WTC11 (cell line): Measurements from ENCODE around the gene RNF39. TPM values are rescaled to one million over a fixed set of nuclear protein-coding genes. Genes with fewer than 3 reads are reported as not detected.
A peak's percentile ranks its signal among the peaks of the same experiment; 100 is the strongest.

ENCODE experiments used
- ATAC-seq: fragments of 200-7000 bp; cut with Tn5 transposase; 2 replicates; pipeline ENCODE4 v1.10.0; 2021; ENCODE audit warnings: mild to moderate bottlenecking, moderate library complexity
- CTCF ChIA-PET: fragments of 300-600 bp; sonication (Branson Sonifier 250); formaldehyde crosslinking; loops from one replicate; lab custom pipeline; 2021; ENCODE audit warnings: antibody characterized with exemption; lab: Charles Lee
- POLR2A ChIA-PET: fragments of 350-600 bp; sonication (Branson Sonifier 250); formaldehyde crosslinking; loops from one replicate; lab custom pipeline; 2021; ENCODE audit warnings: antibody characterized with exemption; lab: Charles Lee
- DNase-seq: peaks from one replicate; pipeline ENCODE4 v3.0.0; 2021; ENCODE audit warnings: low spot score
- H3K27ac Mint-ChIP-seq: 2 replicates; pipeline ENCODE4 v1.8.0; 2021; ENCODE audit warnings: mixed read lengths
- H3K27me3 Mint-ChIP-seq: 2 replicates; pipeline ENCODE4 v1.8.0; 2021; ENCODE audit warnings: low read depth, mild to moderate bottlenecking, moderate library complexity, mixed read lengths
- H3K36me3 Mint-ChIP-seq: 2 replicates; pipeline ENCODE4 v1.8.0; 2021; ENCODE audit warnings: mixed read lengths
- H3K4me1 Mint-ChIP-seq: 2 replicates; pipeline ENCODE4 v1.8.0; 2022; ENCODE audit warnings: mixed read lengths
- H3K4me3 Mint-ChIP-seq: 2 replicates; pipeline ENCODE4 v1.8.0; 2021; ENCODE audit warnings: mild to moderate bottlenecking, moderate library complexity, mixed read lengths
- H3K9me3 Mint-ChIP-seq: 2 replicates; pipeline ENCODE4 v1.8.0; 2021; ENCODE audit warnings: mixed read lengths
- E2F1 ChIP-seq: sonication (generic); formaldehyde crosslinking; IDR thresholded peaks from 2 replicates; pipeline ENCODE4 v1.8.0; 2022; ENCODE audit warnings: mild to moderate bottlenecking, missing genetic modification reagents
- E2F5 ChIP-seq: sonication (generic); formaldehyde crosslinking; IDR thresholded peaks from 2 replicates; pipeline ENCODE4 v1.8.1; 2022; ENCODE audit warnings: mild to moderate bottlenecking, moderate library complexity, missing genetic modification reagents
- ELF4 ChIP-seq: sonication (generic); formaldehyde crosslinking; IDR thresholded peaks from 2 replicates; pipeline ENCODE4 v1.8.1; 2022; ENCODE audit warnings: low read depth, mild to moderate bottlenecking, moderate library complexity, missing genetic modification reagents
- ERG ChIP-seq: fragments of 250-450 bp; sonication (Bioruptor Pico); IDR thresholded peaks from 2 replicates; pipeline ENCODE4 v1.8.0; 2021; ENCODE audit warnings: mild to moderate bottlenecking
- GABPB1 ChIP-seq: sonication (generic); formaldehyde crosslinking; IDR thresholded peaks from 2 replicates; pipeline ENCODE4 v1.8.1; 2023; ENCODE audit warnings: mild to moderate bottlenecking, missing genetic modification reagents
- GRHL2 ChIP-seq: fragments of 250-450 bp; sonication (Bioruptor Pico); IDR thresholded peaks from 2 replicates; pipeline ENCODE4 v1.8.0; 2022; ENCODE audit warnings: mild to moderate bottlenecking, moderate library complexity; ENCODE audit not compliant: insufficient replicate concordance, severe bottlenecking
- NFYB ChIP-seq: sonication (generic); formaldehyde crosslinking; conservative IDR thresholded peaks from 2 replicates; pipeline ENCODE4 v1.8.0; 2022; ENCODE audit warnings: low read depth, missing genetic modification reagents
- NR3C1 ChIP-seq: sonication (generic); formaldehyde crosslinking; conservative IDR thresholded peaks from 2 replicates; pipeline ENCODE4 v1.8.1; 2023; ENCODE audit warnings: low read depth, mild to moderate bottlenecking, missing genetic modification reagents
- RELA ChIP-seq: sonication (generic); formaldehyde crosslinking; IDR thresholded peaks from 2 replicates; pipeline ENCODE4 v1.8.1; 2022; ENCODE audit warnings: missing genetic modification reagents, mild to moderate bottlenecking, borderline replicate concordance
- RORB ChIP-seq: fragments of 250-450 bp; sonication (Bioruptor Pico); IDR thresholded peaks from 2 replicates; pipeline ENCODE4 v1.9.0; 2021; ENCODE audit warnings: mild to moderate bottlenecking
- SP1 ChIP-seq: sonication (generic); formaldehyde crosslinking; conservative IDR thresholded peaks from 2 replicates; pipeline ENCODE4 v1.8.1; 2022; ENCODE audit warnings: missing genetic modification reagents
- ZNF232 ChIP-seq: sonication (generic); formaldehyde crosslinking; IDR thresholded peaks from 2 replicates; pipeline ENCODE4 v1.8.0; 2022; ENCODE audit warnings: mild to moderate bottlenecking, missing genetic modification reagents
- ZNF317 ChIP-seq: sonication (generic); formaldehyde crosslinking; IDR thresholded peaks from 2 replicates; pipeline ENCODE4 v1.8.1; 2023; ENCODE audit warnings: low read depth, mild to moderate bottlenecking, moderate library complexity, missing genetic modification reagents, borderline replicate concordance
- ZNF396 ChIP-seq: fragments of 250-450 bp; sonication (Bioruptor Pico); IDR thresholded peaks from 2 replicates; pipeline ENCODE4 v1.8.0; 2021; ENCODE audit warnings: mild to moderate bottlenecking, moderate library complexity, borderline replicate concordance
- ZNF512 ChIP-seq: sonication (generic); formaldehyde crosslinking; IDR thresholded peaks from 2 replicates; pipeline ENCODE4 v1.8.1; 2022; ENCODE audit warnings: missing genetic modification reagents, borderline replicate concordance
- ZNF671 ChIP-seq: fragments of 250-450 bp; sonication (Bioruptor Pico); IDR thresholded peaks from 2 replicates; pipeline ENCODE4 v1.8.0; 2021; ENCODE audit warnings: mild to moderate bottlenecking
- total RNA-seq: library from RNA; stranded (reverse); gene quantifications from 3 replicates; pipeline ENCODE4 v1.2.3, GENCODE V29; 2021
- TF ChIP-seq, protein P1 (sequence below): fragments of 250-450 bp; sonication (Bioruptor Pico); IDR thresholded peaks from 2 replicates; pipeline ENCODE4 v1.9.0; 2021; ENCODE audit warnings: mild to moderate bottlenecking, borderline replicate concordance
- TF ChIP-seq, protein P2 (sequence below): fragments of 250-450 bp; sonication (Bioruptor Pico); IDR thresholded peaks from 2 replicates; pipeline ENCODE4 v1.9.0; 2021; ENCODE audit warnings: moderate library complexity, mild to moderate bottlenecking, inconsistent platforms, borderline replicate concordance
- TF ChIP-seq, protein P3 (sequence below): sonication (generic); formaldehyde crosslinking; IDR thresholded peaks from 2 replicates; pipeline ENCODE4 v1.8.1; 2022; ENCODE audit warnings: low read depth, mild to moderate bottlenecking, moderate library complexity, missing genetic modification reagents, borderline replicate concordance

Gene RNF39
- total RNA-seq, 1 experiment from 2014 or later, result 5.1 TPM

GRCh38 chr6:30101444-30102413 lies 26.2 kb upstream of the RNF39 start (continued):
- TF ChIP-seq, protein P1, sequence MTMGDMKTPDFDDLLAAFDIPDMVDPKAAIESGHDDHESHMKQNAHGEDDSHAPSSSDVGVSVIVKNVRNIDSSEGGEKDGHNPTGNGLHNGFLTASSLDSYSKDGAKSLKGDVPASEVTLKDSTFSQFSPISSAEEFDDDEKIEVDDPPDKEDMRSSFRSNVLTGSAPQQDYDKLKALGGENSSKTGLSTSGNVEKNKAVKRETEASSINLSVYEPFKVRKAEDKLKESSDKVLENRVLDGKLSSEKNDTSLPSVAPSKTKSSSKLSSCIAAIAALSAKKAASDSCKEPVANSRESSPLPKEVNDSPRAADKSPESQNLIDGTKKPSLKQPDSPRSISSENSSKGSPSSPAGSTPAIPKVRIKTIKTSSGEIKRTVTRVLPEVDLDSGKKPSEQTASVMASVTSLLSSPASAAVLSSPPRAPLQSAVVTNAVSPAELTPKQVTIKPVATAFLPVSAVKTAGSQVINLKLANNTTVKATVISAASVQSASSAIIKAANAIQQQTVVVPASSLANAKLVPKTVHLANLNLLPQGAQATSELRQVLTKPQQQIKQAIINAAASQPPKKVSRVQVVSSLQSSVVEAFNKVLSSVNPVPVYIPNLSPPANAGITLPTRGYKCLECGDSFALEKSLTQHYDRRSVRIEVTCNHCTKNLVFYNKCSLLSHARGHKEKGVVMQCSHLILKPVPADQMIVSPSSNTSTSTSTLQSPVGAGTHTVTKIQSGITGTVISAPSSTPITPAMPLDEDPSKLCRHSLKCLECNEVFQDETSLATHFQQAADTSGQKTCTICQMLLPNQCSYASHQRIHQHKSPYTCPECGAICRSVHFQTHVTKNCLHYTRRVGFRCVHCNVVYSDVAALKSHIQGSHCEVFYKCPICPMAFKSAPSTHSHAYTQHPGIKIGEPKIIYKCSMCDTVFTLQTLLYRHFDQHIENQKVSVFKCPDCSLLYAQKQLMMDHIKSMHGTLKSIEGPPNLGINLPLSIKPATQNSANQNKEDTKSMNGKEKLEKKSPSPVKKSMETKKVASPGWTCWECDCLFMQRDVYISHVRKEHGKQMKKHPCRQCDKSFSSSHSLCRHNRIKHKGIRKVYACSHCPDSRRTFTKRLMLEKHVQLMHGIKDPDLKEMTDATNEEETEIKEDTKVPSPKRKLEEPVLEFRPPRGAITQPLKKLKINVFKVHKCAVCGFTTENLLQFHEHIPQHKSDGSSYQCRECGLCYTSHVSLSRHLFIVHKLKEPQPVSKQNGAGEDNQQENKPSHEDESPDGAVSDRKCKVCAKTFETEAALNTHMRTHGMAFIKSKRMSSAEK (CRISPR knock-in tag), result no peak
- TF ChIP-seq RELA (CRISPR knock-in tag) (peak; percentile 64; the same call in 1 of the 2 replicates), ZNF232 (CRISPR knock-in tag) (no peak), E2F5 (peak; percentile 30; the same call in 1 of the 2 replicates), NR3C1 (CRISPR knock-in tag) (no peak), ZNF671 (no peak), SP1 (CRISPR knock-in tag) (no peak)
- TF ChIP-seq, all 79 proteins: peak for 6

GRCh38 chr6:30100585-30101443 lies 25.2 kb upstream of the RNF39 start:
- Mint-ChIP-seq H3K4me1 (peaks cover 30% of the 10 kb centered on the region), H3K27me3 (peaks cover 96% of the 10 kb centered on the region), H3K36me3 (no peaks in the 10 kb centered on the region), H3K9me3 (no peaks in the 10 kb centered on the region), H3K4me3 (peak overlapping the region; percentile 80), H3K27ac (no peak overlapping the region)
- ChIA-PET POLR2A (interaction anchor here (1.2 kb wide), 1 partner anchor 26 kb away, joined by 7 read pairs; the partner anchor contains the start of gene RNF39), CTCF (interaction anchor here (0.9 to 6.6 kb wide), 8 partner anchors 8 to 450 kb away, joined by 3 to 389 read pairs (median 9); partner anchors contain the start of genes POLR1H and RNF39)
- DNase-seq (peak; percentile 56), ATAC-seq (peak; percentile 8)
- TF ChIP-seq ZNF317, result no peak
- TF ChIP-seq, protein P2, sequence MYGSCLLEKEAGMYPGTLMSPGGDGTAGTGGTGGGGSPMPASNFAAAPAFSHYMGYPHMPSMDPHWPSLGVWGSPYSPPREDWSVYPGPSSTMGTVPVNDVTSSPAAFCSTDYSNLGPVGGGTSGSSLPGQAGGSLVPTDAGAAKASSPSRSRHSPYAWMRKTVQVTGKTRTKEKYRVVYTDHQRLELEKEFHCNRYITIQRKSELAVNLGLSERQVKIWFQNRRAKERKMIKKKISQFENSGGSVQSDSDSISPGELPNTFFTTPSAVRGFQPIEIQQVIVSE (CRISPR knock-in tag), result no peak
- TF ChIP-seq ERG (CRISPR knock-in tag), result no peak
- no peak for TF ChIP-seq ELF4 (CRISPR knock-in tag)
- TF ChIP-seq NFYB, result no peak
- no peak for TF ChIP-seq ZNF396
- TF ChIP-seq GABPB1 (CRISPR knock-in tag), result peak; percentile 63; the same call in 1 of the 2 replicates
- no peak for TF ChIP-seq E2F1 (CRISPR knock-in tag)
- TF ChIP-seq RORB (CRISPR knock-in tag), result no peak
- no peak for TF ChIP-seq ZNF512
- 0 out of 2 replicates have a peak, but pooled peaks have one; percentile 37 for TF ChIP-seq E2F5
- TF ChIP-seq, protein P3, sequence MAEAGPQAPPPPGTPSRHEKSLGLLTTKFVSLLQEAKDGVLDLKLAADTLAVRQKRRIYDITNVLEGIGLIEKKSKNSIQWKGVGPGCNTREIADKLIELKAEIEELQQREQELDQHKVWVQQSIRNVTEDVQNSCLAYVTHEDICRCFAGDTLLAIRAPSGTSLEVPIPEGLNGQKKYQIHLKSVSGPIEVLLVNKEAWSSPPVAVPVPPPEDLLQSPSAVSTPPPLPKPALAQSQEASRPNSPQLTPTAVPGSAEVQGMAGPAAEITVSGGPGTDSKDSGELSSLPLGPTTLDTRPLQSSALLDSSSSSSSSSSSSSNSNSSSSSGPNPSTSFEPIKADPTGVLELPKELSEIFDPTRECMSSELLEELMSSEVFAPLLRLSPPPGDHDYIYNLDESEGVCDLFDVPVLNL (CRISPR knock-in tag), result no peak
- TF ChIP-seq GRHL2 (CRISPR knock-in tag), result no peak
